Upper lobe of right lung (tissue), 1 donor: Measurements from ENCODE around the gene SHANK1. TPM values are rescaled to one million over a fixed set of nuclear protein-coding genes. Genes with fewer than 3 reads are reported as not detected.

Experiments used
- ATAC-seq: fragments of 200-7000 bp; cut with Tn5 transposase; one replicate; pipeline ENCODE4 v1.9.1; 2020; ENCODE audit warnings: mild to moderate bottlenecking, moderate library complexity
- DNase-seq: peaks from one replicate; pipeline ENCODE4 v3.0.0-alpha.2; 2020
- H3K27ac ChIP-seq: fragments of 200-600 bp; one replicate; pipeline ENCODE4 v1.8.0; 2022
- H3K27me3 ChIP-seq: fragments of 200-600 bp; one replicate; pipeline ENCODE4 v1.8.0; 2022; ENCODE audit warnings: mild to moderate bottlenecking
- H3K36me3 ChIP-seq: fragments of 200-600 bp; one replicate; pipeline ENCODE4 v1.8.0; 2022
- H3K4me1 ChIP-seq: fragments of 200-600 bp; one replicate; pipeline ENCODE4 v1.8.0; 2022
- H3K4me3 ChIP-seq: fragments of 200-600 bp; one replicate; pipeline ENCODE4 v1.8.0; 2022; ENCODE audit warnings: mild to moderate bottlenecking
- H3K9me3 ChIP-seq: fragments of 200-600 bp; one replicate; pipeline ENCODE4 v1.8.0; 2022
- intact Hi-C: fragments of 100-400 bp; cut with DNase I; formaldehyde crosslinking; loops from one replicate; pipeline ENCODE4 v1.11.0; 2022
- total RNA-seq: library from RNA; stranded (reverse); fragmentation: NEBNext Ultra II Directional; extraction: Animal tissue kit (Norgen Biotek cat#: 25700); gene quantifications from one replicate; pipeline ENCODE4 v1.2.1, GENCODE V29; 2021
- TF ChIP-seq, protein P1 (sequence below): fragments of 200-600 bp; IDR thresholded peaks from one replicate; pipeline ENCODE4 v1.8.0; 2022; ENCODE audit warnings: antibody characterized with exemption
- donor health status: DM: no; HTN: yes; CAD: no; lungs with severe emphysema.

Gene SHANK1
- total RNA-seq, 1 donor from 2014 or later = 0.35 TPM

GRCh38 chr19:50657222-50657669, 62.4 kb downstream of the SHANK1 start:
- Histone ChIP-seq H3K4me1 (peaks cover 4% of the 10 kb centered on the region), H3K27me3 (peaks cover 42% of the 10 kb centered on the region), H3K9me3 (no peaks in the 10 kb centered on the region), H3K36me3 (no peaks in the 10 kb centered on the region), H3K27ac (no peak overlapping the region), H3K4me3 (no peak overlapping the region)
- intact Hi-C loops = no loop called here
- ATAC-seq = no peak
- TF ChIP-seq, protein P1, sequence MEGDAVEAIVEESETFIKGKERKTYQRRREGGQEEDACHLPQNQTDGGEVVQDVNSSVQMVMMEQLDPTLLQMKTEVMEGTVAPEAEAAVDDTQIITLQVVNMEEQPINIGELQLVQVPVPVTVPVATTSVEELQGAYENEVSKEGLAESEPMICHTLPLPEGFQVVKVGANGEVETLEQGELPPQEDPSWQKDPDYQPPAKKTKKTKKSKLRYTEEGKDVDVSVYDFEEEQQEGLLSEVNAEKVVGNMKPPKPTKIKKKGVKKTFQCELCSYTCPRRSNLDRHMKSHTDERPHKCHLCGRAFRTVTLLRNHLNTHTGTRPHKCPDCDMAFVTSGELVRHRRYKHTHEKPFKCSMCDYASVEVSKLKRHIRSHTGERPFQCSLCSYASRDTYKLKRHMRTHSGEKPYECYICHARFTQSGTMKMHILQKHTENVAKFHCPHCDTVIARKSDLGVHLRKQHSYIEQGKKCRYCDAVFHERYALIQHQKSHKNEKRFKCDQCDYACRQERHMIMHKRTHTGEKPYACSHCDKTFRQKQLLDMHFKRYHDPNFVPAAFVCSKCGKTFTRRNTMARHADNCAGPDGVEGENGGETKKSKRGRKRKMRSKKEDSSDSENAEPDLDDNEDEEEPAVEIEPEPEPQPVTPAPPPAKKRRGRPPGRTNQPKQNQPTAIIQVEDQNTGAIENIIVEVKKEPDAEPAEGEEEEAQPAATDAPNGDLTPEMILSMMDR = no peak
- no peak for DNase-seq

- H3K4me3 ChIP-seq = no peak overlapping the region
- TF ChIP-seq, protein P1 = no peak
- no peak overlapping the region for H3K27ac ChIP-seq
- H3K9me3 ChIP-seq = no peaks in the 10 kb centered on the region
- ATAC-seq (no peak), DNase-seq (no peak)
- intact Hi-C loops = no loop called here
- H3K27me3 ChIP-seq = peaks cover 37% of the 10 kb centered on the region
- H3K36me3 ChIP-seq = no peaks in the 10 kb centered on the region
- peaks cover 4% of the 10 kb centered on the region for H3K4me1 ChIP-seq
These were observed 64.7 kb downstream of the SHANK1 start for GRCh38 chr19:50654882-50655281.

- ATAC-seq (no peak), DNase-seq (no peak)
- Histone ChIP-seq H3K36me3 (no peaks in the 10 kb centered on the region), H3K27ac (no peak overlapping the region), H3K4me1 (no peaks in the 10 kb centered on the region), H3K27me3 (peaks cover 24% of the 10 kb centered on the region), H3K4me3 (no peak overlapping the region), H3K9me3 (no peaks in the 10 kb centered on the region)
- TF ChIP-seq, protein P1 = no peak
- intact Hi-C loops = no loop called here
These were observed 66.9 kb downstream of the SHANK1 start for GRCh38 chr19:50652722-50653121.

- Histone ChIP-seq H3K27ac (no peak overlapping the region), H3K27me3 (peaks cover 31% of the 10 kb centered on the region), H3K36me3 (no peaks in the 10 kb centered on the region), H3K9me3 (no peaks in the 10 kb centered on the region), H3K4me3 (no peak overlapping the region), H3K4me1 (no peaks in the 10 kb centered on the region)
- DNase-seq (no peak), ATAC-seq (no peak)
- TF ChIP-seq, protein P1 = no peak
- intact Hi-C loops = no loop called here
These were observed 68.4 kb downstream of the SHANK1 start for GRCh38 chr19:50651174-50651573.

GRCh38 chr19:50649433-50650391, 69.9 kb downstream of the SHANK1 start, which contains the start of gene C19orf81:
Gene C19orf81, plus strand, starts transcription at chr19:50649445. Its CDS starts 0 bp downstream, at chr19:50649445.
- no peaks in the 10 kb centered on the region for H3K4me1 ChIP-seq
- intact Hi-C loops = no loop called here
- no peaks in the 10 kb centered on the region for H3K9me3 ChIP-seq
- TF ChIP-seq, protein P1 = no peak
- DNase-seq = no peak
- ATAC-seq = no peak
- H3K4me3 ChIP-seq = no peak within 1 kb of the TSS
- H3K27me3 ChIP-seq = peaks cover 36% of the 10 kb centered on the region
- no peaks in the 10 kb centered on the region for H3K36me3 ChIP-seq
- no peak within 1 kb of the TSS for H3K27ac ChIP-seq
